Activated naive CD4-positive, alpha-beta T cell treated with anti-CD3 and anti-CD28 coated beads, Interleukin-2, amount 50 U/mL, for 24 hours (primary cell): ENCODE data around the gene UBE3C.

ENCODE experiments used
- H3K27ac Mint-ChIP-seq: one replicate; pipeline ENCODE4 v1.8.0; 2021; ENCODE audit warnings: mild to moderate bottlenecking, mixed read lengths
- H3K27me3 Mint-ChIP-seq: one replicate; pipeline ENCODE4 v1.8.0; 2021; ENCODE audit warnings: mixed read lengths
- H3K36me3 Mint-ChIP-seq: one replicate; pipeline ENCODE4 v1.8.0; 2021; ENCODE audit warnings: mixed read lengths
- H3K4me1 Mint-ChIP-seq: one replicate; pipeline ENCODE4 v1.8.0; 2021; ENCODE audit warnings: mixed read lengths
- H3K4me3 Mint-ChIP-seq: one replicate; pipeline ENCODE4 v1.8.0; 2021; ENCODE audit warnings: mild to moderate bottlenecking, mixed read lengths
- H3K9me3 Mint-ChIP-seq: one replicate; pipeline ENCODE4 v1.8.0; 2021; ENCODE audit warnings: mixed read lengths

UBE3C gene

DNA sequence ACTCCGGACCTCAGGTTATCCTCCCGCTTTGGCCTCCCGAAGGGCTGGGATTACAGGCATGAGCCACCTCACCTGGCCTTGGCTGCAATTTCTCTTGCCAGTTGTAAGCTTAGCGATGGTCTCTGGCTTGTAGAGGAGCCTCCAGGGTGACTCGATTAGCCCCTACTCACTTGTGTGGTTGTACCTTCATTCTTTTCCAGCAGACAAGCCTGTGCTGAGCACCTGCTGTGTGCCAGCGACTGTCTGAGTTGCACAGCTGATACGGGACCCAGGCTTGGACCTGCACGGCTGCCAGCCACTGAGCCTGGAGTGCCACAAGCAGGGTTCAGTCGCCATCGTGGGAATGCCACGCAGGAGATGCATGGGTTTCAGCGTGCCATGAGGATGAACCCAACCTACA, 156.0 kb downstream of the UBE3C start:
- no peaks in the 10 kb centered on the region for H3K36me3 Mint-ChIP-seq
- H3K4me1 Mint-ChIP-seq = peaks cover 13% of the 10 kb centered on the region
- no peaks in the 10 kb centered on the region for H3K27me3 Mint-ChIP-seq
- H3K9me3 Mint-ChIP-seq = no peaks in the 10 kb centered on the region
- no peak overlapping the region for H3K27ac Mint-ChIP-seq
- no peak overlapping the region for H3K4me3 Mint-ChIP-seq

DNA sequence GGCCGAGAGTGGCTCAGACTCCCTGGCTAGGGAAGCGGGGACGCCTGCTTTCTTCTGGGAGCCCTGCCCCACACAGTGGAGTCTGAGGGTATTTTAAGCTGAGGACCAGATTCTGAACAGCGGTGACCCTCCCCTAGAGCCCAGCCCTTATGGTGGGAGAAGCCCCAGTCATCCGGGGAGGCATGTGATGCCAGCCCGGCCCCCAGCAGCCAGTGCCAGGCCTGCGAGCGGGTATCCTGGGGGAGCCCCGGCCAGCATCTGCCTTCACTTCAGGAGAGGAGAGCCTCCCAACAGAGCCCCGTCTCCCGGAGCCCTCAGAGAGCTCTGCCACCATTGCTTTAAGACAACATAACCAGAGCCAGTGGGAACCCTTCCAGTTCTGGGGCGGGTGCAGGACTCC, 156.6 kb downstream of the UBE3C start:
- Mint-ChIP-seq H3K4me1 (peaks cover 13% of the 10 kb centered on the region), H3K27ac (no peak overlapping the region), H3K27me3 (no peaks in the 10 kb centered on the region), H3K9me3 (no peaks in the 10 kb centered on the region), H3K36me3 (no peaks in the 10 kb centered on the region), H3K4me3 (no peak overlapping the region)

DNA sequence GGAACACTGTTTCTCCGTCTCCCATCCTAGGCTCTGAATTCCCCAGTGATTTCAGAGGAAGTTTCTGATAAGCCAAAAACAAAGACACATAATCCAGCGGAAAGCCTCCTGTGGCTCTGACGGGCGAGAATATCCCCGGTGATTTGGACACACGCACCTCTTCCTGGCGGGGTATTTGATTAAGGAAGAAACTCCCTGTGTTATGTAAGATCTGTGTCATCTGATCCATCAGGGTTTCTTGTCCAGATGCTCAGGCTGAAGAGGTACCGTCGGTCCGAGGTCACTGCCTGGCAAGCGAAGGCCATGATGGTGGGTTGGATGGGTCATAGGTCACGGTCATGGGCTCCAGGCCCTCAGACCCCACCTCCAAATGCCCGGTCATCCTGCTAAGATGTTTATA, 158.5 kb downstream of the UBE3C start:
- Mint-ChIP-seq H3K27ac (peak overlapping the region; percentile 41), H3K27me3 (no peaks in the 10 kb centered on the region), H3K4me1 (peaks cover 25% of the 10 kb centered on the region), H3K9me3 (no peaks in the 10 kb centered on the region), H3K36me3 (no peaks in the 10 kb centered on the region), H3K4me3 (no peak overlapping the region)

DNA sequence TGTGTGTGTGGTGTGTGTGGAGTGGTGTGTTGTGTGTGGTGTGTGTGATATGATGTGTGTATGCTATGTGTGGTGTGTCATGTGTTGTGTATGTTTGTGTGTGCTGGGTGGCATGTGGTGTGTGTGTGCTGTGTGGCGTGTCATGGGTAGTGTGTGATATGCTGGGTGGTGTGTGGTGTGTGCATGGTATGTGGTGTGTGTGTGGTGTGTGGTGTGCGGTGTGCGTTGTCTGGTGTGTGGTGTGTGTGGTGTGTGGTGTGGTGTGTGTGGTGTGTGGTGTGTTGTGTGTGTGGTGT, 160.5 kb downstream of the UBE3C start:
- Mint-ChIP-seq H3K27me3 (no peaks in the 10 kb centered on the region), H3K4me1 (peaks cover 38% of the 10 kb centered on the region), H3K4me3 (peak overlapping the region; percentile 19), H3K9me3 (no peaks in the 10 kb centered on the region), H3K27ac (peak overlapping the region; percentile 20), H3K36me3 (no peaks in the 10 kb centered on the region)

DNA sequence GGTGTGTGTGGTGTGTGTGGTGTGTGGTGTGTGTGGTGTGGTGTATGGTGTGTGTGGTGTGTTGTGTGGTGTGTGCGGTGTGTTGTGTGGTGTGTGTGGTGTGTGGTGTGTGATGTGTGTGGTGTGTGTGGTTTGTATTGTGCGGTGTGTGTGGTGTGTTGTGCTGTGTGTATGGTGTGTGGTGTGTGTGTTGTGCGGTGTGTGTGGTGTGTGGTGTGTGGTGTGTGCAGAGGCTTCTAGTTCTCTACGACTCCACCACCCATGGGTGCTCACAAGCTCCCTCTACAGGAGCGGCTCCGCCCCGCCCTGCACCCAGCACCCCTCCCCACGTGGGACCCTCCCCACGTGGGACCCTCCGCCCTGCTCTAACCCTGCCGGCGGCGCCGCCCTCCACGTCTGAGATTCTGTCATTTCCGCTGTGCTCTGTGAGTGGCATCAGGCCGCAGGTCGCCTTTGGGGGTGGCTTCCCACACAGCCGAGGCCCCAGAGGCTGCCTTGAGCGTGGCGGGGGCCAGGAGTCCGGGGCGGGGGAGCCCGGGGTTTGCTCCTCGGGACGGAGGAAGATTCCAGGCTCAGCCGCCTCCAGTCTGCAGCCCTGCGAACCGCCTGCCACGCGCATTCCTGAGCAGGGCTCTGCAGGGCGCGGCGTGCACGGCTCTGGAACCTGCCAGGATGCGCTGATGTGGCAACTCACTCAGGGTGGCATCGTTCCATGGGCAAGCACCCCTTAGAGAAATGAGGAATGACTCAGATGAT, 161.1 kb downstream of the UBE3C start:
- H3K9me3 Mint-ChIP-seq = no peaks in the 10 kb centered on the region
- H3K4me1 Mint-ChIP-seq = peaks cover 38% of the 10 kb centered on the region
- no peak overlapping the region for H3K4me3 Mint-ChIP-seq
- no peaks in the 10 kb centered on the region for H3K27me3 Mint-ChIP-seq
- H3K36me3 Mint-ChIP-seq = no peaks in the 10 kb centered on the region
- peak overlapping the region; percentile 20 for H3K27ac Mint-ChIP-seq

DNA sequence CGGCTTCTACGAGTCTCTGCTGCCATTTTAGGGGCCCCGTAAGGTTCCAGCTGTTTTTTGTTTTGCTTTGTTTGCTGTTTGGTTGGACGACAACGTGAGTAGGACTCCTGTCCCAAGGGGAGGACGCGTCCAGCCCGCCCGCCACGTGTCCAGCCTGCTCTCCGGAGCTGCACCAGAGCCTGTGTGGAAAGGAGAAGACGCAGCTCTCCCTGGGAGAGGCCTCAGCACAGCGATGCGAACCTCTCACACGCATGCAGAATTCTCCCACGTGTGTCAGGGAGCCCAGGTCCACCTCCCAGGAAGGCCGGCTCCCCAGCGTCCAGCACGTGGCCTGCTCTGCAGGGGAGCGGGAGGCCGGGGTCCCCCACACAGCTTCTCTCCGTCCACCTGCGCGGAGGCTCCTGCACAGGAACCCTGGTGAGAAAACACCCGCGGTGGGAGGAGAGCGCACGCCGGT, 161.7 kb downstream of the UBE3C start:
- Mint-ChIP-seq H3K27ac (peak overlapping the region; percentile 46), H3K27me3 (no peaks in the 10 kb centered on the region), H3K36me3 (no peaks in the 10 kb centered on the region), H3K4me3 (no peak overlapping the region), H3K9me3 (no peaks in the 10 kb centered on the region), H3K4me1 (peaks cover 38% of the 10 kb centered on the region)

DNA sequence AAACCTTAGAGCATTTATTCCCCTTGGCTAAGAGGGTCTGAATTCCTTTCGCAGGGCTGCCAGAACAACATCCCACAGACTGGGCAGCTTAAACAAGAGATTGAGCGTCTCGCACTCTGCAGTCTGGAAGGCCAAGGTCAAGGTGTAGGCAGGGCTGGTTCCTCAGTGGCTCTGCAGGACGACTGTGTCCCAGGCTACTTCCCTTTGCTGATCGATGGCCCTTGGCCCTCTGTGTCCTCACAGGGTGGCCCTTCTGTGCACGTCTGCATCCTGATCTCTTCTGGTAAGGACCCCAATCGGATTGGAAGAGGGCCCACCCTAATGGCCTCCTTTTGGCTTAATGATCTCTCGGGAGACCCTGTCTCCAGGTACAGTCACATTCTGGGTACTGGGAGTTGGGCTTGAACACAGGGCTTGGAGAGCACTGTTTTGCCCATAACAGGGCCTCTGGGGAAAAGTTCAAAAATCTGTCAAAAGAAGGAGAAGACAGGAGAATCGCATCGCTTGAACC, 162.9 kb downstream of the UBE3C start:
- Mint-ChIP-seq H3K4me1 (peaks cover 38% of the 10 kb centered on the region), H3K4me3 (peak overlapping the region; percentile 56), H3K27me3 (no peaks in the 10 kb centered on the region), H3K27ac (peak overlapping the region; percentile 91), H3K9me3 (no peaks in the 10 kb centered on the region), H3K36me3 (no peaks in the 10 kb centered on the region)

DNA sequence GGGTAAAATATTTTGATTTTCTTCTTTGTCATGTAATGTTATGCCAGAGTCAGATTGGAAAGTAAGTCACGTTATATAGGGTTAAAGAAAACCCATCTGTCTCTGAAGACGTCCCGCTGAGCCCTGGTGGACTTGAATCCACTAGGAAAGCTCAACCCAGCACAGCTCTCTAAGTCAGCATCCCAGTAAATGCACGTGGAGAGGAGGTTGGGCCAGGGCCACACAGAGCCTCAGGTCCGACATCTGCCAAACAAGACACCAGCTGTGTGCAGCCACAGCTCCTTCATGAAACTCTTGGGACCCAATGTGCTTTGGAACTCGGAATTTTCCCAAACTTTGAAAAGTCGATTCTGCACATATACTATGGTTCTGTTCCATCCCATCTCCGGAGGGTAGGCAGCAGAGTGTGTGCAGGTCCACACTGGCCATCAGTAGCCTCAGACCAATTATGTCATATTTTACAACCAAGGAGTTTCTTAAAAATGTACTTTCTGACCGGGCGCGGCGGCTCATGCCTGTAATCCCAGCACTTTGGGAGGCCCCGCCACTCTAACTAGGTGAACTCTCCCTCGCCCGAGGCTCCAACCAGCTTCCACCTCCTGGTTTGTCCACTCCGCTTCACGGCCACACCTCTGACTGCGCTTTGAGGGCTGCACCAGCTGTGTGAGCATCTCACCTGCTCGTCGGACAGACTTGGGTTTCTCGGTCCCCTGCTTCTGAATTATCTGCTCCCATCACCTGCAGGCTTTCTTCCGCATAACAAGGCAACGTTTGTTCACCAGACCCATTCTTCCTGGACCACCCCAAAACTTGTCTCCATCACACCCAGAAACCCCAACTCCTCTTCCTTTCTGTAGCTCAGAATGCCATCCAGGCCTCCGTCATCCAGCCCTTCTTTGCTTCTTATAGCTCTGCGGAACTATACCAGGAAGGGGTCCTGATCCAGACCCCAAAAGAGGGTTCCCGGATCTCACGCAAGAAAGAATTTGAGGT, 168.4 kb downstream of the UBE3C start:
- Mint-ChIP-seq H3K27me3 (no peaks in the 10 kb centered on the region), H3K36me3 (no peaks in the 10 kb centered on the region), H3K4me3 (no peak overlapping the region), H3K4me1 (peaks cover 17% of the 10 kb centered on the region), H3K9me3 (no peaks in the 10 kb centered on the region), H3K27ac (peak overlapping the region; percentile 65)

DNA sequence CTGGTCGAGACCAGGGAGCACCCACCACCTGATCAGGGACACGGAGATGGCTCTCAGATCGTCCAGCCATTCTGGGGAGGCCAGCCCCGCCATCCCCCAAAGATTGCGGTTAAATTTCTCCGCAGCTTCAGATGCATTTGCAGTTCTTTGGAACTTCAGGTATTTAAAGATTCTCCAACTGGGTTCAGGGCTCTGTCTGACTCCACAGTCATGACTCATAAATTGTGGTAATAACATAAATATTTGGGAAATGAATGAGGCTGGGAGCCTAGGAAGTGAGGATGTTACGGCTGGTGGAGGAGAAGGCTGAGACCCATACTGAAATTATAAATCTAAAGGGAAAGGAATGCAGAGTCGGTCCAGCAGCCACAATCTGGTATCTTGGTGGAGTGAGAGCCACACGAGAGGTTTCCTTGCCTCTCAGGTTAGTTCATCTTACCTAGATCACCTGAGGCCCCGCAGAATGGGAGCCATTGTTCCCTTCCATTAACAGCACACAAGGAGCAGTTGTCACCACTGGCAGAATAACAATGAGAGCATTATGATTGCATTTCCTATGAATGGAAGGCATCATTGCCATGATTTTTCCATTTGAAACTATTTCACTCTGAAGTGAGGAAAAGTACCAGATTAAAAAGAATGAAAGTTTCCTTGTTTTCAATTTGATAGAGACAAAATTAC, 171.4 kb downstream of the UBE3C start:
- peaks cover 5% of the 10 kb centered on the region for H3K4me1 Mint-ChIP-seq
- H3K4me3 Mint-ChIP-seq = no peak overlapping the region
- no peaks in the 10 kb centered on the region for H3K9me3 Mint-ChIP-seq
- no peaks in the 10 kb centered on the region for H3K27me3 Mint-ChIP-seq
- H3K27ac Mint-ChIP-seq = no peak overlapping the region
- H3K36me3 Mint-ChIP-seq = no peaks in the 10 kb centered on the region

DNA sequence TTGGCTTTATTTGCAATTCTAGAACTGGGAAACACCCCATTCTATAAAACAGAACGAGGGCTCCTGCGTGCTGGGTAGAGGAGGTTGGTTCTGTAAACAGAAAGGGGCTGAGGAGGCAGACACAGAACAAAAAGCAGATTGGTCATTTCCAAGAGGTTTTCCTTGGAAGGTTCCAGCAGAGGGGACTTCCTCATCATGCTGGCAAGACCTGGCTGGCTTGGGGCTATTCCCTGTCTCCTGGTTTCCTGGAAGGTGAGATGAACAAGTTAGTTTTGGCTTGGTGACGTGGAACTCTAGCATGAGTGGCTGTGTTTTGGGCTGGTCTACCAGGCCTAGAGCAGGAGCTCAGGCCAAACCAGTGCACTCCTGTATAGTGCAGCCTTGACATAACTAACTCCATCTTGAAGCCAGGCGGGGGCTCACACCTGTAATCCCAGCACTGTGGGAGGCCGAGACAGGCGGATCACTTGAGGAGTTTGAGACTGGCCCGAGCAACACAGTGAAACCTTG, 172.0 kb downstream of the UBE3C start:
- no peaks in the 10 kb centered on the region for H3K9me3 Mint-ChIP-seq
- H3K4me1 Mint-ChIP-seq = peaks cover 5% of the 10 kb centered on the region
- no peaks in the 10 kb centered on the region for H3K36me3 Mint-ChIP-seq
- no peak overlapping the region for H3K4me3 Mint-ChIP-seq
- no peaks in the 10 kb centered on the region for H3K27me3 Mint-ChIP-seq
- no peak overlapping the region for H3K27ac Mint-ChIP-seq

DNA sequence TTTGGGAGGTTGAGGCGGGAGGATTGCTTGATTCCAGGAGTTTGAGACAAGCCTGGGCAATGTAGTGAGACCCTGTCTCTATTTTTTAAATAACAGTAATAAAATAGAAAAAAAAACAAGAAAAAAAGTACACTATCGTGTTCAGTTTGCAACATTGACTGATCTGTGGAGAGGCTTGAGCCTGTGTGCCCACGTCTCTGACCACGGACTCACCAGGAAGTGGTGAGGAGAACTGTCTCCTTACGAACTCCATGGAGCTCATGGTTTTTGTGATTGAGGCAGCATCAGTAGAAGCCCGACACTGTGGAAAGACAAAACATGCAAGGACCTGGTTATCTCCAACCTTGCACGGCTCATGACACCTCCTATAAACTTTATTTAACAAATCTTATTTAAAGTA, 174.2 kb downstream of the UBE3C start:
- Mint-ChIP-seq H3K27me3 (no peaks in the 10 kb centered on the region), H3K4me3 (no peak overlapping the region), H3K36me3 (no peaks in the 10 kb centered on the region), H3K4me1 (no peaks in the 10 kb centered on the region), H3K9me3 (no peaks in the 10 kb centered on the region), H3K27ac (no peak overlapping the region)

DNA sequence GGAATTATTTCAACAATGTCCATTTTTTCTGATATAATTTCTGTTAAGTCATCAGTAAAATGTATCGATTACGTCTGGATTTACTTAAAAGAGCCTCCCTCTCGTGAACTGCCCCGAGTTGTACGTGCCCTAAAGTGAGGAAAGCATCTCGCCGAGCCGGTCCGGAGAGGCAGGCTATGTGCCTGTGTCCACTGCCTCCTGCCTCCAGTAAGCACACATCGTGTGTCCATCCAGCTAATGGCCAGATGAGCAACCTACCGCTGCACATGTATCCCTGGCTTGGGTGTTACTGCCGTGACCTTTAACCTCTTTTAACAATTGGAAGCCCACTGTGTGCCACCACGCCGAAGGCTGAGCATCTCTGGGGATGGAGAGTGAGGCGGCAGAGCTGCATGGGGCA, 174.9 kb downstream of the UBE3C start:
- Mint-ChIP-seq H3K36me3 (no peaks in the 10 kb centered on the region), H3K27ac (no peak overlapping the region), H3K4me1 (no peaks in the 10 kb centered on the region), H3K27me3 (no peaks in the 10 kb centered on the region), H3K9me3 (no peaks in the 10 kb centered on the region), H3K4me3 (no peak overlapping the region)

DNA sequence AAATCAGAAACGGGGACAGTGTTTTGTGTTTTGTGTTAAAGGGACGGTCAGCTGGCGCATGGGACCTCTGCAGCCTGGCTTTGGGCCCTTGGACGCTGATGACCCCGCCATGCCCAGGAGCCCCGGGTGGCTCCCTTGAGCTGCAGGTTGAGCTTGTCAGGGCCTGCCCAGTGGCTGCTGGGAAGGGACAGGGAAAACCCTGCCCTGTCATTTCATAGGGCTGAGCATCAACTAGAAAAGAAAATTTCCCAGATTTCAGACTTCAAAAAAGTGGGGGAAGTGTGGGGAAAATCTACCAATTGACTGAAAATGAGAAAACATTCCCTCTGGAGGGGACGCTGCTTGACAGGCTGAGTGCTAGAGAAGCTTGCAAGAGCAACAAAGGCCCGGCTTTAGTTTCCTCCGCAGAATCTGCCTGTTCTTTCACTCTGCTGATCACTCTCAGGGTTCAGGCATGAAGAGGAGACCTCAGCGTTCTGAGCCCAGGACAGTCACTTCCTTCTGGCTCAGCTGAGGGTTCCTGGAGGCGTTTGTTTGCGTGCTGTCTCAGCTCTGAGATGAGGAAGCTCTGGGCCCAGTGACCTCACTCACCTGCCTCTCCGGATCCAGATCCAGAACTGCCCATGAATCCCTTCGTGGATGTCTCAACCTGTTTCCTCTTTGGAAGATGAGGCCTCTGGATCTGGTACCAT, 179.4 kb downstream of the UBE3C start:
- Mint-ChIP-seq H3K27me3 (no peaks in the 10 kb centered on the region), H3K4me1 (peaks cover 4% of the 10 kb centered on the region), H3K36me3 (no peaks in the 10 kb centered on the region), H3K27ac (no peak overlapping the region), H3K9me3 (no peaks in the 10 kb centered on the region), H3K4me3 (no peak overlapping the region)
